WERI-Rb-1 (cell line): Measurements from ENCODE around the gene SLC29A3.

Source experiments
- DNase-seq: peaks from one replicate; pipeline ENCODE4 v3.0.0-alpha.2; 2020
- H3K27ac ChIP-seq: fragments of 250-450 bp; sonication (Bioruptor Pico); 2 replicates; pipeline ENCODE4 v1.5.1; 2020; ENCODE audit warnings: mild to moderate bottlenecking, moderate library complexity
- H3K27me3 ChIP-seq: fragments of 250-450 bp; sonication (Bioruptor Pico); 2 replicates; pipeline ENCODE4 v1.5.1; 2021; ENCODE audit warnings: mild to moderate bottlenecking, low read depth, moderate library complexity; ENCODE audit not compliant: insufficient read depth, severe bottlenecking
- H3K36me3 ChIP-seq: fragments of 250-450 bp; sonication (Bioruptor Pico); 2 replicates; pipeline ENCODE4 v1.5.1; 2020; ENCODE audit warnings: mild to moderate bottlenecking, moderate library complexity
- H3K4me3 ChIP-seq: 2 replicates; pipeline ENCODE4 v1.5.1; 2011; ENCODE audit warnings: low read depth, mild to moderate bottlenecking, control low read depth, low read length
- H3K9me3 ChIP-seq: fragments of 250-450 bp; sonication (Bioruptor Pico); 2 replicates; pipeline ENCODE4 v1.5.1; 2021; ENCODE audit warnings: mild to moderate bottlenecking, moderate library complexity; ENCODE audit not compliant: severe bottlenecking
- CTCF ChIP-seq: IDR thresholded peaks from 2 replicates; pipeline ENCODE4 v1.5.1; 2011; ENCODE audit warnings: low read depth, mild to moderate bottlenecking, control low read depth, inconsistent platforms, low read length

Gene SLC29A3

GRCh38 chr10:71292624-71293445 is 26.2 kb upstream of the SLC29A3 start:
- H3K4me3 ChIP-seq: no peak overlapping the region
- H3K27me3 ChIP-seq: no peaks in the 10 kb centered on the region
- no peak for TF ChIP-seq CTCF
- no peak for DNase-seq
- no peaks in the 10 kb centered on the region for H3K9me3 ChIP-seq
- H3K36me3 ChIP-seq: peaks cover 41% of the 10 kb centered on the region
- H3K27ac ChIP-seq: no peak overlapping the region

GRCh38 chr10:71293446-71294084 is 25.5 kb upstream of the SLC29A3 start:
- no peak overlapping the region for H3K4me3 ChIP-seq
- no peaks in the 10 kb centered on the region for H3K27me3 ChIP-seq
- peaks cover 43% of the 10 kb centered on the region for H3K36me3 ChIP-seq
- no peaks in the 10 kb centered on the region for H3K9me3 ChIP-seq
- H3K27ac ChIP-seq: no peak overlapping the region
- no peak for TF ChIP-seq CTCF
- no peak for DNase-seq

- Histone ChIP-seq H3K27ac (no peak overlapping the region), H3K4me3 (no peak overlapping the region), H3K27me3 (no peaks in the 10 kb centered on the region), H3K36me3 (peaks cover 46% of the 10 kb centered on the region), H3K9me3 (no peaks in the 10 kb centered on the region)
- DNase-seq: no peak
- no peak for TF ChIP-seq CTCF
Observed at GRCh38 chr10:71294091-71294561, 24.9 kb upstream of the SLC29A3 start.

- H3K9me3 ChIP-seq: no peaks in the 10 kb centered on the region
- TF ChIP-seq CTCF: no peak
- peaks cover 47% of the 10 kb centered on the region for H3K36me3 ChIP-seq
- no peak for DNase-seq
- no peak overlapping the region for H3K27ac ChIP-seq
- H3K4me3 ChIP-seq: no peak overlapping the region
- H3K27me3 ChIP-seq: no peaks in the 10 kb centered on the region
Observed at GRCh38 chr10:71294856-71295255, 24.2 kb upstream of the SLC29A3 start.

- no peaks in the 10 kb centered on the region for H3K9me3 ChIP-seq
- H3K27ac ChIP-seq: no peak overlapping the region
- peaks cover 41% of the 10 kb centered on the region for H3K36me3 ChIP-seq
- no peak overlapping the region for H3K4me3 ChIP-seq
- no peaks in the 10 kb centered on the region for H3K27me3 ChIP-seq
- TF ChIP-seq CTCF: no peak
- DNase-seq: no peak
Observed at GRCh38 chr10:71295641-71296040, 23.4 kb upstream of the SLC29A3 start.
